Breast epithelium (tissue), 3 donors: ENCODE measurements around the gene FAM120A.

ENCODE experiments used
- POLR2A ChIP-seq: fragments of 450-650 bp; IDR thresholded peaks from one replicate; pipeline ENCODE4 v1.6.1; 2016; ENCODE audit warnings: antibody characterized with exemption, mild to moderate bottlenecking, moderate library complexity
- POLR2AphosphoS5 ChIP-seq, 3 donors: sonication (generic); formaldehyde crosslinking; IDR thresholded peaks; one replicate each; pipeline ENCODE4 v1.6.1; 2017; ENCODE audit warnings: antibody characterized with exemption in 3 of 3
- TF ChIP-seq, protein P1 (sequence below), 3 donors: fragments of 450-650 bp; IDR thresholded peaks; one replicate each; pipeline ENCODE4 v1.5.1; 2016 to 2017; ENCODE audit warnings: antibody characterized with exemption in 3 of 3, mild to moderate bottlenecking in 3 of 3, moderate library complexity in 3 of 3

DNA sequence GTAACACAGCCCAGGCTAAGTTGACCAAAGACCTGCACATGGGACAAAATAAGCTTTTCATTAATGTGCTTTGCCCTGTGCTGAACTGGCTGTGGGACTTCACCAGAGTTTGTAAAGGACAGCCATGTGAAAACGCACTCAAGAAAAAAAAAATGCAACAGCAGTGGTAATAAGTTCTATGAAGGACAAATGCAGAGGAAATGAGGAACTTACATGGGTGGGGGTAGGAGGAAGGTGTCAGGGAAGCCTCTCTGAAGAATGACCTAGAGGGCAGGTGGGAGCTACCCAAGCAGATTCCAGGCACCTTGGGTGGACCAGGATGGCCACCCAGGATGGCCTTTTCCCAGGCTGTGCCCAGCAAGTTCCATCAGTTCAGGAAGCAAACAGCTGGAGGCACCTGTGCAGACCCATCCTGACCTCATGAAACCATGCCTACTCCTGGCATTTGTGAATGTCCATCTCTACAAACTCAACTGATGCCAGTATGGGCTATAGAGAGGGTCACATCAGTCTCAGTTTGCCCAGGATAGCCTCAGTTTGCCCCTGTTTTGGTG, 118.2 kb downstream of the FAM120A start:
- TF ChIP-seq, protein P1, sequence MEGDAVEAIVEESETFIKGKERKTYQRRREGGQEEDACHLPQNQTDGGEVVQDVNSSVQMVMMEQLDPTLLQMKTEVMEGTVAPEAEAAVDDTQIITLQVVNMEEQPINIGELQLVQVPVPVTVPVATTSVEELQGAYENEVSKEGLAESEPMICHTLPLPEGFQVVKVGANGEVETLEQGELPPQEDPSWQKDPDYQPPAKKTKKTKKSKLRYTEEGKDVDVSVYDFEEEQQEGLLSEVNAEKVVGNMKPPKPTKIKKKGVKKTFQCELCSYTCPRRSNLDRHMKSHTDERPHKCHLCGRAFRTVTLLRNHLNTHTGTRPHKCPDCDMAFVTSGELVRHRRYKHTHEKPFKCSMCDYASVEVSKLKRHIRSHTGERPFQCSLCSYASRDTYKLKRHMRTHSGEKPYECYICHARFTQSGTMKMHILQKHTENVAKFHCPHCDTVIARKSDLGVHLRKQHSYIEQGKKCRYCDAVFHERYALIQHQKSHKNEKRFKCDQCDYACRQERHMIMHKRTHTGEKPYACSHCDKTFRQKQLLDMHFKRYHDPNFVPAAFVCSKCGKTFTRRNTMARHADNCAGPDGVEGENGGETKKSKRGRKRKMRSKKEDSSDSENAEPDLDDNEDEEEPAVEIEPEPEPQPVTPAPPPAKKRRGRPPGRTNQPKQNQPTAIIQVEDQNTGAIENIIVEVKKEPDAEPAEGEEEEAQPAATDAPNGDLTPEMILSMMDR (IDR thresholded peaks at IDR 0.05), result no peak
- TF ChIP-seq POLR2A (no peak), POLR2AphosphoS5 (IDR thresholded peaks at IDR 0.05) (no peak)
